TTC549 (cell line): ENCODE measurements around the gene LCN15.
"Not testable (repeated sequence)": the region's sequence is repeated elsewhere in the genome, so short reads cannot be mapped to it uniquely, and the experiment has no call there.

Experiments
- FAIRE-seq: peaks from 2 replicates; lab custom pipeline; 2012; peaks lifted over from hg19 to GRCh38; lab: Jason Lieb, UNC

The LCN15 gene

GRCh38 chr9:136764301-136764891, at the start of gene LCN15:
TSS of gene LCN15 (minus strand) at chr9:136764518. CDS start at chr9:136764488, 30 bp downstream.
- FAIRE-seq = no peak

- FAIRE-seq = no peak
Observed at GRCh38 chr9:136808806-136809158, 44.5 kb upstream of the LCN15 start.

- no peak for FAIRE-seq
Observed at GRCh38 chr9:136808075-136808805, 43.9 kb upstream of the LCN15 start.

- no peak for FAIRE-seq
Observed at GRCh38 chr9:136807281-136808074, 43.2 kb upstream of the LCN15 start, which contains the start of gene RABL6. TSS of gene RABL6 (plus strand) at chr9:136807948. CDS start at chr9:136808197, 249 bp downstream.

GRCh38 chr9:136806631-136807201, 42.4 kb upstream of the LCN15 start:
- FAIRE-seq = no peak

- FAIRE-seq = no peak
Observed at GRCh38 chr9:136806067-136806466, 41.7 kb upstream of the LCN15 start.

- no peak for FAIRE-seq
Observed at GRCh38 chr9:136805207-136805740, 41.0 kb upstream of the LCN15 start.

GRCh38 chr9:136804509-136805206, 40.3 kb upstream of the LCN15 start:
- no peak for FAIRE-seq

GRCh38 chr9:136803551-136804508, 39.5 kb upstream of the LCN15 start:
- FAIRE-seq = no peak

GRCh38 chr9:136803009-136803550, 38.8 kb upstream of the LCN15 start:
- not testable (repeated sequence) for FAIRE-seq

- no peak for FAIRE-seq
Observed at GRCh38 chr9:136802321-136802720, 38.0 kb upstream of the LCN15 start.

GRCh38 chr9:136799854-136800657, 35.7 kb upstream of the LCN15 start:
- no peak for FAIRE-seq

GRCh38 chr9:136799079-136799853, 34.9 kb upstream of the LCN15 start:
- no peak for FAIRE-seq

- no peak for FAIRE-seq
Observed at GRCh38 chr9:136798708-136799078, 34.4 kb upstream of the LCN15 start.

GRCh38 chr9:136796775-136797347, 32.5 kb upstream of the LCN15 start:
- not testable (repeated sequence) for FAIRE-seq

- FAIRE-seq = no peak
Observed at GRCh38 chr9:136796238-136796774, 32.0 kb upstream of the LCN15 start, which contains the start of gene CCDC183. TSS of gene CCDC183 (plus strand) at chr9:136796338. CDS start at chr9:136796398, 60 bp downstream.

- no peak for FAIRE-seq
Observed at GRCh38 chr9:136795000-136795348, 30.7 kb upstream of the LCN15 start.
